NCI-H187 treated with DMSO at 0.1 percent for 48 hours (cell line): ENCODE data around the gene DNAL1.
"Not testable (repeated sequence)": the region's sequence is repeated elsewhere in the genome, so short reads cannot be mapped to it uniquely, and the experiment has no call there.

Experiments
- DNase-seq: peaks from one replicate; lab custom pipeline; 2025; lab: John Stamatoyannopoulos, UW

The DNAL1 gene

GRCh38 chr14:73640796-73641365, 3.9 kb upstream of the DNAL1 start:
- no peak for DNase-seq

GRCh38 chr14:73645248-73645610, 443 bp downstream of the DNAL1 start:
- DNase-seq, result no peak

- no peak for DNase-seq
Measured at GRCh38 chr14:73651005-73651404, 6.2 kb downstream of the DNAL1 start.

- DNase-seq, result no peak
Measured at GRCh38 chr14:73655851-73656250, 11.1 kb downstream of the DNAL1 start.

- DNase-seq, result not testable (repeated sequence)
Measured at GRCh38 chr14:73659202-73659601, 14.4 kb downstream of the DNAL1 start.

- no peak for DNase-seq
Measured at GRCh38 chr14:73660511-73660910, 15.7 kb downstream of the DNAL1 start.

GRCh38 chr14:73661872-73662271, 17.1 kb downstream of the DNAL1 start:
- no peak for DNase-seq

GRCh38 chr14:73662487-73662943, 17.7 kb downstream of the DNAL1 start:
- no peak for DNase-seq

- DNase-seq, result no peak
Measured at GRCh38 chr14:73663548-73664212, 18.9 kb downstream of the DNAL1 start.

GRCh38 chr14:73665130-73665529, 20.3 kb downstream of the DNAL1 start:
- DNase-seq, result no peak

- DNase-seq, result no peak
Measured at GRCh38 chr14:73666583-73666982, 21.8 kb downstream of the DNAL1 start.

- no peak for DNase-seq
Measured at GRCh38 chr14:73667854-73668253, 23.1 kb downstream of the DNAL1 start.

GRCh38 chr14:73674986-73675385, 30.2 kb downstream of the DNAL1 start:
- no peak for DNase-seq

GRCh38 chr14:73678698-73679097, 33.9 kb downstream of the DNAL1 start:
- no peak for DNase-seq

- DNase-seq, result no peak
Measured at GRCh38 chr14:73680821-73681220, 36.0 kb downstream of the DNAL1 start.

- DNase-seq, result no peak
Measured at GRCh38 chr14:73684627-73685026, 39.8 kb downstream of the DNAL1 start.

- DNase-seq, result no peak
Measured at GRCh38 chr14:73685328-73685727, 40.5 kb downstream of the DNAL1 start.

GRCh38 chr14:73686901-73687300, 42.1 kb downstream of the DNAL1 start:
- DNase-seq, result no peak

- no peak for DNase-seq
Measured at GRCh38 chr14:73694083-73694482, 49.3 kb downstream of the DNAL1 start.

- no peak for DNase-seq
Measured at GRCh38 chr14:73695082-73695481, 50.3 kb downstream of the DNAL1 start.

GRCh38 chr14:73695997-73696396, 51.2 kb downstream of the DNAL1 start:
- DNase-seq, result no peak

- DNase-seq, result no peak
Measured at GRCh38 chr14:73696466-73697400, 51.9 kb downstream of the DNAL1 start.

- no peak for DNase-seq
Measured at GRCh38 chr14:73700325-73700724, 55.5 kb downstream of the DNAL1 start.
